ENCODE data around the gene IQGAP1.

Gene IQGAP1

GRCh38 chr15:90483637-90484036, 95.6 kb downstream of the IQGAP1 start:
- Histone ChIP-seq H3K4me2 (no peak overlapping the region), H3K36me3 (peaks cover 86 to 100% (median 90%) of the 10 kb centered on the region in 11 experiments), H3K27me3 (no peaks in the 10 kb centered on the region), H3K4me3 (no peak overlapping the region), H3K9me3 (replicated peaks in 1 of 11) (no peaks in the 10 kb centered on the region), H4K20me1 (peaks cover 11 to 100% (median 32%) of the 10 kb centered on the region in 11 experiments; a peak in 20 of 22 replicates), H3K27ac (no peak overlapping the region), H3K9ac (no peak overlapping the region), H3K4me1 (peaks cover 26 to 35% (median 31%) of the 10 kb centered on the region in 10 experiments)
- TF ChIP-seq Cebpa-rat (IDR thresholded peaks at IDR 0.05): no peak

DNA sequence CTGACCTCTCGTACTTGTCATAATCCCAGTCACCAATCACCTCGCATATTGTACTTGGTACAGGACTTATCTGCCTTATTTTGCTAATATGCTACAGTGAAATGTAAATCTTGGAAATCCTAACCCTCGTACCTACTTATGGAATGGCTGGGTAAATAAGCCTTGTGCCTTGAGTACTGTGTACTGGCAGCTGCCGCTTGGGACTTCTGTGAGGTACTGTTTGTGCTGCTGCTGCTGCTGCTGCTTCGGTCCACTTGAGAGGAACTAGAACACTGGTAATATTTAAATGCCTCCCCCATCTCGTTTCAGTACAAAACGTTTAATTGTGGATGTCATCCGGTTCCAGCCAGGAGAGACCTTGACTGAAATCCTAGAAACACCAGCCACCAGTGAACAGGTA, 99.1 kb downstream of the IQGAP1 start:
- no peak overlapping the region for H3K27ac ChIP-seq
- peaks cover 98 to 100% (median 100%) of the 10 kb centered on the region in 11 experiments for H3K36me3 ChIP-seq
- no peak overlapping the region for H3K4me2 ChIP-seq
- H3K9me3 ChIP-seq (replicated peaks in 1 of 11): no peaks in the 10 kb centered on the region
- H3K27me3 ChIP-seq: no peaks in the 10 kb centered on the region
- H4K20me1 ChIP-seq: peaks cover 0 to 100% (median under 1%) of the 10 kb centered on the region in 11 experiments; a peak in 10 of 22 replicates
- H3K9ac ChIP-seq: no peak overlapping the region
- no peak overlapping the region for H3K4me3 ChIP-seq
- no peaks in the 10 kb centered on the region; a peak in 1 of 20 replicates for H3K4me1 ChIP-seq
- TF ChIP-seq Cebpa-rat (IDR thresholded peaks at IDR 0.05): no peak

GRCh38 chr15:90489514-90489913, 101.5 kb downstream of the IQGAP1 start:
- H3K4me3 ChIP-seq: no peak overlapping the region

GRCh38 chr15:90489944-90490343, 101.9 kb downstream of the IQGAP1 start:
- Histone ChIP-seq H3K4me2 (no peak overlapping the region), H3K9ac (no peak overlapping the region), H3K4me1 (no peaks in the 10 kb centered on the region), H3K4me3 (no peak overlapping the region), H3K36me3 (peaks cover 97 to 100% (median 100%) of the 10 kb centered on the region in 11 experiments), H4K20me1 (peaks cover 0 to 100% (median 0%) of the 10 kb centered on the region in 11 experiments; a peak in 7 of 22 replicates), H3K27me3 (no peaks in the 10 kb centered on the region), H3K9me3 (replicated peaks in 1 of 11) (no peaks in the 10 kb centered on the region), H3K27ac (no peak overlapping the region)
- TF ChIP-seq Cebpa-rat (IDR thresholded peaks at IDR 0.05): no peak

More at GRCh38 chr15:90489514-90489913, 101.5 kb downstream of the IQGAP1 start:
- no peak for TF ChIP-seq Cebpa-rat (IDR thresholded peaks at IDR 0.05)
- Histone ChIP-seq H3K27ac (no peak overlapping the region), H3K36me3 (peaks cover 98 to 100% (median 100%) of the 10 kb centered on the region in 11 experiments), H3K27me3 (no peaks in the 10 kb centered on the region), H4K20me1 (peaks cover 0 to 100% (median 0%) of the 10 kb centered on the region in 11 experiments; a peak in 7 of 22 replicates), H3K9me3 (replicated peaks in 1 of 11) (no peaks in the 10 kb centered on the region), H3K4me1 (no peaks in the 10 kb centered on the region), H3K9ac (no peak overlapping the region), H3K4me2 (no peak overlapping the region)

- peaks cover 98 to 100% (median 99%) of the 10 kb centered on the region in 11 experiments for H3K36me3 ChIP-seq
Observed at GRCh38 chr15:90493647-90494046, 105.6 kb downstream of the IQGAP1 start.

DNA sequence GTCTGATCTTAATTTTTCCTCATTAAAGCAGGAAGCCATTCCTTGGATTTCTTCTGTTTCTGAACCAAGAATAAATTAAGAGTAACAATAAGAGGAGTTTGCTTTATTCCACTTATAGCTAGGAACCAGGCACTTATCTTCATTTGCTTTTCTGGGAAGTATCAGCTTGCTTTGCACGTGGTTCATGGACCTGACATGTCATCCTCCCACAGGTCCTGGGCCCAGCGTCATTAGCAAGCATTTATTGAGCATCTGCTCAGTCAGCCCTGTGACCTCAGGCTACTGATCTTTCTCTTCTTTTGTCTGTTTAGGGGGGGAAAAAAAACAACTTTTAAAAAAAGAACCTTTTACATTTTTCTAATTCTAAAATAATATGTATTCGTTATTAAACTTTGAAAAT, 107.0 kb downstream of the IQGAP1 start:
- peaks cover 98 to 100% (median 99%) of the 10 kb centered on the region in 11 experiments for H3K36me3 ChIP-seq
- no peak overlapping the region for H3K27ac ChIP-seq
- H3K9ac ChIP-seq: peak overlapping the region in 1 of 11 experiments; percentile 51; a peak in 1 of 22 replicates
- H3K9me3 ChIP-seq (replicated peaks in 1 of 11): no peaks in the 10 kb centered on the region
- TF ChIP-seq Cebpa-rat (IDR thresholded peaks at IDR 0.05): no peak
- peaks cover 0 to 97% (median 0%) of the 10 kb centered on the region in 11 experiments; a peak in 7 of 22 replicates for H4K20me1 ChIP-seq
- H3K4me2 ChIP-seq: no peak overlapping the region
- no peaks in the 10 kb centered on the region for H3K27me3 ChIP-seq
- H3K4me3 ChIP-seq: no peak overlapping the region
- H3K4me1 ChIP-seq: peaks cover 0 to 18% (median 0%) of the 10 kb centered on the region in 10 experiments; a peak in 7 of 20 replicates

More at GRCh38 chr15:90493647-90494046, 105.6 kb downstream of the IQGAP1 start:
- Histone ChIP-seq H4K20me1 (peaks cover 0 to 99% (median 0%) of the 10 kb centered on the region in 11 experiments; a peak in 7 of 22 replicates), H3K9me3 (replicated peaks in 1 of 11) (no peaks in the 10 kb centered on the region), H3K27me3 (no peaks in the 10 kb centered on the region), H3K4me1 (peaks cover 0 to 18% (median 0%) of the 10 kb centered on the region in 10 experiments; a peak in 7 of 20 replicates), H3K9ac (no peak overlapping the region), H3K4me2 (no peak overlapping the region), H3K4me3 (no peak overlapping the region), H3K27ac (no peak overlapping the region)
- no peak for TF ChIP-seq Cebpa-rat (IDR thresholded peaks at IDR 0.05)

- no peak for TF ChIP-seq Cebpa-rat (IDR thresholded peaks at IDR 0.05)
- Histone ChIP-seq H3K27ac (no peak overlapping the region), H3K9me3 (replicated peaks in 1 of 11) (no peaks in the 10 kb centered on the region), H3K4me2 (peak overlapping the region in 3 of 11 experiments; percentile 13 to 68 (median 30); a peak in 6 of 22 replicates), H3K36me3 (peaks cover 95 to 100% (median 99%) of the 10 kb centered on the region in 11 experiments), H3K27me3 (no peaks in the 10 kb centered on the region), H3K4me3 (no peak overlapping the region), H4K20me1 (peaks cover 0 to 93% (median 0%) of the 10 kb centered on the region in 11 experiments; a peak in 7 of 22 replicates), H3K9ac (peak overlapping the region in 1 of 11 experiments; percentile 30; a peak in 1 of 22 replicates), H3K4me1 (peaks cover 0 to 18% (median 0%) of the 10 kb centered on the region in 10 experiments; a peak in 7 of 20 replicates)
Observed at GRCh38 chr15:90496791-90497190, 108.7 kb downstream of the IQGAP1 start.

DNA sequence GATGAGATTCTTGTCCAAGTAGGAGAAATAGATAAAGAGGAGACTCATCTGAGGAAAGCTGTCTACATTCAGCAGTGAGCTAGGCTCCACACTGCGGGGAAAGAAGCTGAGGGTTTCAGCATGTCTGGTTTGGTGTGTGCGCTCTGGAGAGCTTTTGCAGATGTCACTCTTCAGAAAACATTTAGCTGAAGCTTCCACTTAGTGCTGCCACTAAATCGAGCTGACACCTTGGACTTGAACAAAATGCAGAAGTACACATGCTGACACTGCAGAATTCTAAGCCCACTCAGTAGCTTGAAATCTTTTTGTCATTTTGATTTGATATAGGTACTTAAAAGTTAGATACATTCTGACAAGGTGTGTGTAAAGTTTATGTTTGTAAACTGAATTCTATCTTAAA, 109.3 kb downstream of the IQGAP1 start:
- Histone ChIP-seq H3K27me3 (no peaks in the 10 kb centered on the region), H3K4me2 (peak overlapping the region in 3 of 11 experiments; percentile 13 to 68 (median 30); a peak in 6 of 22 replicates), H3K9me3 (replicated peaks in 1 of 11) (no peaks in the 10 kb centered on the region), H3K9ac (no peak overlapping the region; a peak in 1 of 22 replicates), H3K36me3 (peaks cover 95 to 100% (median 99%) of the 10 kb centered on the region in 11 experiments), H3K4me1 (peaks cover 0 to 18% (median 0%) of the 10 kb centered on the region in 10 experiments; a peak in 7 of 20 replicates), H3K4me3 (no peak overlapping the region), H4K20me1 (peaks cover 0 to 89% (median 0%) of the 10 kb centered on the region in 11 experiments; a peak in 7 of 22 replicates), H3K27ac (no peak overlapping the region)
- TF ChIP-seq Cebpa-rat (IDR thresholded peaks at IDR 0.05): no peak

DNA sequence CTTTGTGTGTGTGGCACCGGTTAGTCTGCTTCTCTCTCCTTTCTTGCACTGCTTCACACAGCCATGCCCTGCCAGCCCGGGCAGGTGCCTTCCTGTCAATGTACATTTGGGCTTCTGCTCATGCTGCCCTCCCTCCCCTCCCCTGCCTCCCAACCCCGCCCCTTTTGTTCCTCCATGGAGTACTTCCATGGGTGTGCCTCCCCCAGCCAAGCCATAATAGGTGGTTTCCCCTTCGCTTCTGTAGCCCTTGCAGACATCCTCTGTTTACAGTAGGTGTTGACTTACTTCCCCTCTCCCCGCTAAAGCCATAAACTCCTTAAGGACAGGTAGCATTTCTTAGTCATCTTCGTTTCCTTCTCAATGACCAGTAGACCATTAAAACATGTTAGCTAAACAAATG, 109.9 kb downstream of the IQGAP1 start:
- TF ChIP-seq Cebpa-rat (IDR thresholded peaks at IDR 0.05): no peak
- no peak overlapping the region for H3K4me2 ChIP-seq

More for the DNA sequence above, 109.9 kb downstream of the IQGAP1 start:
- H3K4me3 ChIP-seq: no peak overlapping the region
- peaks cover 95 to 100% (median 99%) of the 10 kb centered on the region in 11 experiments for H3K36me3 ChIP-seq
- H3K4me1 ChIP-seq: peaks cover 0 to 18% (median 0%) of the 10 kb centered on the region in 10 experiments; a peak in 7 of 20 replicates
- H3K9me3 ChIP-seq (replicated peaks in 1 of 11): no peaks in the 10 kb centered on the region
- peaks cover 0 to 84% (median 0%) of the 10 kb centered on the region in 11 experiments; a peak in 7 of 22 replicates for H4K20me1 ChIP-seq
- no peak overlapping the region for H3K9ac ChIP-seq
- H3K27me3 ChIP-seq: no peaks in the 10 kb centered on the region
- H3K27ac ChIP-seq: no peak overlapping the region

Data from BLaER1 treated with 17β-estradiol and CSF1 and Interleukin-3, amounts not matched to agents 10 nM and 100 nM (cell line).